Hepatic stellate cell (primary cell): ENCODE data around the gene FBLN2.

ENCODE experiments used
- DNase-seq: peaks from one replicate; pipeline ENCODE4 v3.0.0; 2011; ENCODE audit warnings: low spot score

FBLN2 gene

GRCh38 chr3:13648060-13649001 is 99.4 kb downstream of the FBLN2 start:
- DNase-seq, result peak; percentile 97

GRCh38 chr3:13650210-13651056 is 101.5 kb downstream of the FBLN2 start:
- peak; percentile 85 for DNase-seq

- DNase-seq, result no peak
Measured at GRCh38 chr3:13651057-13651400, 102.1 kb downstream of the FBLN2 start.

GRCh38 chr3:13651775-13652428 is 103.0 kb downstream of the FBLN2 start:
- no peak for DNase-seq

GRCh38 chr3:13652728-13653127 is 103.8 kb downstream of the FBLN2 start:
- no peak for DNase-seq

GRCh38 chr3:13653631-13654279 is 104.8 kb downstream of the FBLN2 start:
- DNase-seq, result no peak

- no peak for DNase-seq
Measured at GRCh38 chr3:13654330-13655060, 105.6 kb downstream of the FBLN2 start.

GRCh38 chr3:13655061-13655913 is 106.4 kb downstream of the FBLN2 start:
- peak; percentile 62 for DNase-seq

GRCh38 chr3:13656584-13657301 is 107.8 kb downstream of the FBLN2 start:
- DNase-seq, result no peak

GRCh38 chr3:13657660-13658435 is 108.9 kb downstream of the FBLN2 start:
- peak; percentile 90 for DNase-seq

GRCh38 chr3:13658681-13659080 is 109.8 kb downstream of the FBLN2 start:
- DNase-seq, result no peak

- no peak for DNase-seq
Measured at GRCh38 chr3:13659221-13659969, 110.5 kb downstream of the FBLN2 start.

- no peak for DNase-seq
Measured at GRCh38 chr3:13660042-13660874, 111.3 kb downstream of the FBLN2 start.

- DNase-seq, result no peak
Measured at GRCh38 chr3:13661121-13661520, 112.2 kb downstream of the FBLN2 start.

- DNase-seq, result no peak
Measured at GRCh38 chr3:13662238-13662847, 113.4 kb downstream of the FBLN2 start.

- no peak for DNase-seq
Measured at GRCh38 chr3:13663781-13664535, 115.0 kb downstream of the FBLN2 start.
